ENCODE results near the gene CCDC144A. TPM values are rescaled to one million over a fixed set of nuclear protein-coding genes. Genes with fewer than 3 reads are reported as not detected.
"Not testable (repeated sequence)": the region's sequence is repeated elsewhere in the genome, so short reads cannot be mapped to it uniquely, and the experiment has no call there.

CCDC144A gene
- total RNA-seq, 6 donors from 2014 or later: 1.1 to 16.9 (median 7.6) TPM

DNA sequence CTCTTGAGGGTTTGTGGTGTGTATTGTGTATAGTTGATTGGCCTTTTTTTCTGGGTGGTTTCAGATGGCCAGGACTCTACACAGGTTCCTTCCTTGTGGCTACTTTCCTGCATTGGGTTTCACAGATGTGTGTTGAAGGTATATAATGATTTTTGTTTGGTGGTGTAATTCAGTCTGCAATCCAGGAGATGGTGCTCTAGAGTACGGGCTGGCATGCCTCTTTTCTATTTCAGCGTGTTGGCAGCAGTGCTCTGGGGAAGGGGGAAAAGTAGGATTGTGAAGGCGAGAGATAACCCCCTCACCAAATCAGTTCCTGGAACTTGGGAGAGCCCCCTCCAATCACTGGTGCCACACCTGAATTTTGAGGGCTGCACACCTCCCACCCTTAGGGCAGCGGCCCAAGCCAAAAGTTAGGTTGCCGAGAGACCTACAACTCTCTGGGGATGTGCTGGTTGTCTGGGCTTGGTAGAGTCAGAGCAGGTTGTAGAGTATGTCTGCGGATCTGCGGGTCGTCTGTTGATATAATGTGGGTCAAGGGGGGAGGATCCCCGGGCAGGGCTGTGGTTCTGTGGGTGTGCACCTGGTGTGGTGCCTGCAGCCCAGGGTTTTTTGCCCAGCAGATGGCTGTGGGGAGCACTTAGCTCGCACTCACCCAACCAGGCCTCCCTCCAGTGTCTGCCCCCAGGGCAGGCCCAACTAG, 61.3 kb downstream of the CCDC144A start:
- peak; percentile 65 to 68 for ATAC-seq (ENCODE audit: low FRiP score in 2 of 2)
- H3K27ac ChIP-seq, H3K9me3 ChIP-seq, H3K4me1 ChIP-seq, H3K27me3 ChIP-seq, H3K4me3 ChIP-seq, H3K36me3 ChIP-seq: not testable (repeated sequence)
- peak in 1 of 2 donors; percentile 13 for DNase-seq
- TF ChIP-seq, protein P1, sequence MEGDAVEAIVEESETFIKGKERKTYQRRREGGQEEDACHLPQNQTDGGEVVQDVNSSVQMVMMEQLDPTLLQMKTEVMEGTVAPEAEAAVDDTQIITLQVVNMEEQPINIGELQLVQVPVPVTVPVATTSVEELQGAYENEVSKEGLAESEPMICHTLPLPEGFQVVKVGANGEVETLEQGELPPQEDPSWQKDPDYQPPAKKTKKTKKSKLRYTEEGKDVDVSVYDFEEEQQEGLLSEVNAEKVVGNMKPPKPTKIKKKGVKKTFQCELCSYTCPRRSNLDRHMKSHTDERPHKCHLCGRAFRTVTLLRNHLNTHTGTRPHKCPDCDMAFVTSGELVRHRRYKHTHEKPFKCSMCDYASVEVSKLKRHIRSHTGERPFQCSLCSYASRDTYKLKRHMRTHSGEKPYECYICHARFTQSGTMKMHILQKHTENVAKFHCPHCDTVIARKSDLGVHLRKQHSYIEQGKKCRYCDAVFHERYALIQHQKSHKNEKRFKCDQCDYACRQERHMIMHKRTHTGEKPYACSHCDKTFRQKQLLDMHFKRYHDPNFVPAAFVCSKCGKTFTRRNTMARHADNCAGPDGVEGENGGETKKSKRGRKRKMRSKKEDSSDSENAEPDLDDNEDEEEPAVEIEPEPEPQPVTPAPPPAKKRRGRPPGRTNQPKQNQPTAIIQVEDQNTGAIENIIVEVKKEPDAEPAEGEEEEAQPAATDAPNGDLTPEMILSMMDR (IDR thresholded peaks at IDR 0.05): peak; percentile 7 to 53 (median 29)
- 20 to 40% methylated on average over 3 to 5 of the region's 10 CpGs for WGBS, 2 donors

DNA sequence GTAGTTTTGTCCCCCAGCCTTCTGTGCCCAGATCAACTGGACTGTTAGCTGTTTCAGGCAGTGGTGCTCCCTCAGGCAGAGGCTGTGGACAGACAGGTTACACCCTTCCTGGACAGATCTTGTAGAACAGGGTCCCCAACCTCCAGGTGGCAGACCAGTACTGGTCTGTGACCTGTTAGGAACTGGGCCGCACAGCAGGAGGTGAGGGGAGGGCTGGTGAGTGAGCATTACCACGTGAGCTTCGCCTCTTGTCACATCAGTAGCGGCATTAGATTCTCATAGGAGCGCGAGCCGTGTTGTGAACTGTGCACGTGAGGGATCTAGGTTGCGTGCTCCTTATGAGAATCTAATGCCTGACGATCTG, 61.9 kb downstream of the CCDC144A start:
- H3K27me3 ChIP-seq, H3K4me3 ChIP-seq, H3K36me3 ChIP-seq, H3K4me1 ChIP-seq, DNase-seq, H3K27ac ChIP-seq, H3K9me3 ChIP-seq: not testable (repeated sequence)
- WGBS, 2 donors: 83% methylated on average over 1 of the region's 10 CpGs; no CpG with 5 or more reads in 1 of the 2 donors
- ATAC-seq (ENCODE audit: low FRiP score in 2 of 2): peak; percentile 29 to 75

DNA sequence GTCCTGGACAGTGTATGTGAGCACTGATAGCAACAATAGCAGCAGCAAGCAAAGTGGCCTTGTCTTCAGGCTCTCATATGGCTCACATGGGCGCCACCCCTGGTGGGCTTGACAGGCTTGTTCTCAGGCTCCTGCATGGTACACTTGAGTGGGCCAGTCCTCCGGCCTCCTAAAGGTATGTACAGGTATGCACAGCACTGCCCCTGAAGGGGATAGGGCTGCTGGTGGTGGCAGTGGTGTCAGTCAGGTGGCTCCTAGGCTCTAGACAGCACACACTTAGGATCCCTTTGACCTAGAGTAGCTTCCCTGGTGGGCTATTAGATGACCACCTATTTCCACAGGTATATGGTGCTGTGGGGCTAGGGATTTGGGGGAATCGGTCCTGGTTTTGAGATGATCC, 67.5 kb downstream of the CCDC144A start:
- H3K27me3 ChIP-seq; ATAC-seq (ENCODE audit: low FRiP score in 2 of 2): not testable (repeated sequence)
- WGBS, 2 donors: 83 to 100% methylated on average over 1 of the region's 3 CpGs

DNA sequence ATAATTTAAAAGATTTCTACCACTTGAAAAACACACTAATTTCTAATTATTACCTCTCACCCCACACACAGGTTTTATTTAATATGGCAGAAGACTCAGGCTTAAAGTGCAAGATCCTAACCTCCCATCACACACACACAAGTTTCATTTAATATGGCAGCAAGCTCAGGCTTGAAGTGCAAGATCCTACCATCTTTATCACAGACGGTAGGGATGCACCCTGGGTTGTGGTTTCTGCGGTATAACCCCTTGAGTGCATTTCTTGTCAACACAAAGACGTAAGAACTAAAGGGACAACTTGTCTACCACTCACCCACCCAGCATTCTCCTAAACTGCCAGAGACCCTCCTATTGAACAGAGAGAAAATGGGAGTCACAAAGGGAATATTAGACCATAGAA, 68.1 kb downstream of the CCDC144A start:
- 79 to 88% methylated on average over 2 to 3 of the region's 3 CpGs for WGBS, 2 donors
- DNase-seq; H3K27me3 ChIP-seq; H3K4me1 ChIP-seq; H3K4me3 ChIP-seq; H3K36me3 ChIP-seq; H3K27ac ChIP-seq; ATAC-seq (ENCODE audit: low FRiP score in 2 of 2); H3K9me3 ChIP-seq: not testable (repeated sequence)

More for the DNA sequence above, 67.5 kb downstream of the CCDC144A start:
- not testable (repeated sequence) for DNase-seq, H3K36me3 ChIP-seq, H3K9me3 ChIP-seq, H3K4me3 ChIP-seq, H3K4me1 ChIP-seq, H3K27ac ChIP-seq

DNA sequence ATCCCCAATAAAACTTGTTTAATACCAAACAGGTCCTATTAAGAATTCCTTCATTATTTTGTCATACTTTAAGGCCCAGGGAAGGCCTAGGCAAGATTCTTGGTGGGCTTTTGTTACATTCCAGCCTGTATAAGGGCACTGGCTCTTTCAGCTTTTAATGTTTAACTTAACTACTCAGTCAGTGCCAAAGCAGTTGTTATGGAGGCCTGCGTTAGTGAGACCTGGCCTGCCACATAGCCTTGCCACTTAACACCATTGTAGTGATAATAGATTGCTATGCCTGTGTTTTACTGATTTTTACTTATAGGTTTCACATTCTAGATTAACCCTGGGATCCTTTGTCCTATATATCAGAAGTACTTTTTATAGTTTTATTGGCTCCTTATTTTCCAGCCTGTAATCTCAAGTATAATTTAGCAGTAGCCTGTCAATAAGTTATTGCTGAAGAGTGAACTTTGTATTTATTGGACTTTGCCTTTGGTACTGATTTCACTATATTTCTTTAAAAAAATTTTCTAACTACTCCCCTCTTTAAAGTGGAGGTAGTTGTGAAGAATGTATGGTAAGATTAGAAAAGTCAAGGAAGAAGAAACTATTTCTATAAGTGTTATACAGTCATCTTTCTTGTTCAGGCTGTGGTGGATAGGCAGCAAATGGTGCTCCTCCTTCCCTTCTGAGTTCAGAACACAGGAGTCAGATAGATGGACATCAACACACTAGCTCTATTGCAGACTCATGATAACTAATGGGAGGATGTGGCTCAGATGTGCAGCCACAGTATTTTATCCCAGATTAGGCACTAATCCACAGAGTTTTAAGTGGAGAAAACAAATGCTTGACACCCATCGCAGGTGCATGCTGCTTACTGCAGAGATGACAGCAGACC, 78.5 kb downstream of the CCDC144A start:
- H3K9me3 ChIP-seq: not testable (repeated sequence)
- WGBS, 2 donors: 86% methylated on average over 2 of the region's 2 CpGs; no CpG with 5 or more reads in 1 of the 2 donors

DNA sequence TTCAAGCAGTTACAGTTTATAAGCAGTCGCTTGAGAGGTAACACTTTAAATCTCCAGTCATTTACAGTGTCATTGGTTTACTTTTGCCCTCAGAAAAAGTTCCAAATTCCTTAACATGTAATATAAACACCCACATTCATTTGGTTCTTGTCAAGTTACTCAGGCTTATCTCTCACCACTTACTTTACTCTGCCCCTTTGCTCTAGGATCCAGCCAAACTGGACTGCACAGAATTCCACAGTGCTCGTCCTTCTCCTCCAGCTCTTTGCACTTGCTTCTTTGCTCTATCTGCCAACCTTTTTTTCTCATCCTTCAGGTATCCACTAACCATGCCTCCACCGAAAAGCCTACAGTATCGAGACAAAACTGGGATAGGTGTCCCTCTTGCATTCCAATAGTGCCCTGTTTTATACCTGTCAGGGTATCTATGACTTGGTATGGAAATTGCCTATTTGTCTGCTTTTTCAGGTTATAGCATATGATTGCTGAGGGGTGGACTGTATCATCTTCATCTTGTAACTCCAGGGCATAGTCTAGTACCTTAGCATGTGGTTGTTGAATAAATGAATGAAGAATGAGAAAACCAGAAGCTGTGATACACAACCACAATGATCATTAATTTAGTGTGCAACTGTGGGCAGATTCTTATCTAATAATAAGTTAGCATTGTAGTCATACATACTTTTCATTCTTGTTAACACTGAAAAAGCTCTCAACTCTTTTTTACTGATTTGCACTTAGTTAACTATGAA, 82.5 kb downstream of the CCDC144A start:
- H3K27ac ChIP-seq, H3K4me3 ChIP-seq, H3K36me3 ChIP-seq, H3K4me1 ChIP-seq, H3K9me3 ChIP-seq, H3K27me3 ChIP-seq, DNase-seq: not testable (repeated sequence)
- WGBS, 2 donors: 50% methylated on average over 1 of the region's 4 CpGs; no CpG with 5 or more reads in 1 of the 2 donors
- ATAC-seq (ENCODE audit: low FRiP score in 2 of 2): peak in 1 of 2 donors; percentile 57

More for the DNA sequence above, 78.5 kb downstream of the CCDC144A start:
- not testable (repeated sequence) for ATAC-seq (ENCODE audit: low FRiP score in 2 of 2); H3K36me3 ChIP-seq; H3K27me3 ChIP-seq; H3K27ac ChIP-seq; DNase-seq; H3K4me1 ChIP-seq; H3K4me3 ChIP-seq

DNA sequence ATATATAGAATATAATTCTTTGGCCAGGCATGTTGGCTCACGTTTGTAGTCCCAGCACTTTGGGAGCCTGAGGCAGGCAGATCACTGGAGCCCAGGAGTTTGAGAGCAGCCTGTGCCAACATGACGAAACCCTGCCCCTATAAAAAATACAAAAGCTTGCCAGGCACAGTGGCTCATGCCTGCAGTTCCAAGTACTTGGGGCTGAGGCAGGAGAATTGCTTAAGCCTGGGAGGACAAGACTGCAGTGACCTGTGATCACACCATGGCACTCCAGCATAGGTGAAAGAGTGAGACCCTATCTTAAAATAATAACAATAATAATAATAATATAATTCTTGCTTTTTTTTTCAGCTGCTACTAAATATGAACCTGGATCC, 83.1 kb downstream of the CCDC144A start:
- not testable (repeated sequence) for H3K27ac ChIP-seq, H3K27me3 ChIP-seq, H3K9me3 ChIP-seq, H3K4me3 ChIP-seq, H3K4me1 ChIP-seq, H3K36me3 ChIP-seq
- DNase-seq (peak in 1 of 2 donors; percentile 40), ATAC-seq (ENCODE audit: low FRiP score in 2 of 2) (peak; percentile 38 to 55)
- WGBS, 2 donors: no CpG with 5 or more reads among the region's 2 CpGs

DNA sequence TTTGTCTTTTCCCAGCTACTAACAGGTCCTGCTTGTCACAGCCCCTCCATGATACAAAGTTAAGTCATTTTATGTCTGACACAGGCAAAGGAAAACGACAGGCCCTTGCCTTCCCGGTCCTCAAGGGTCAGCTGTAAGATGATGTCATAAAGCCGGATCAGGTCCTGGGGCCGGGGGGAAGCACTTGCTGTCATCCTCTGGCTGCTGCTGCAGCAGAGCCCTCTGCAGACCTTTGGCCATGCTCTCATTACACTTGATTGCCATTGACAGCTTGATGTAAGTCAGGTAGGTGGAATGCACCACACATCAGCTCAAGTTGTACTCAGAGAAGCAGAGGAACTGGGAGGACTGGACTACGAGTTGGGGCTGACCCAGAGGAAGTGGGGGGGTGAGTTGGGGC, 97.8 kb downstream of the CCDC144A start:
- not testable (repeated sequence) for H3K4me3 ChIP-seq, H3K4me1 ChIP-seq, H3K27me3 ChIP-seq, H3K27ac ChIP-seq, DNase-seq, H3K9me3 ChIP-seq, H3K36me3 ChIP-seq
- 58 to 74% methylated on average over 5 of the region's 5 CpGs for WGBS, 2 donors
- peak in 1 of 2 donors; percentile 19 for ATAC-seq (ENCODE audit: low FRiP score in 2 of 2)

DNA sequence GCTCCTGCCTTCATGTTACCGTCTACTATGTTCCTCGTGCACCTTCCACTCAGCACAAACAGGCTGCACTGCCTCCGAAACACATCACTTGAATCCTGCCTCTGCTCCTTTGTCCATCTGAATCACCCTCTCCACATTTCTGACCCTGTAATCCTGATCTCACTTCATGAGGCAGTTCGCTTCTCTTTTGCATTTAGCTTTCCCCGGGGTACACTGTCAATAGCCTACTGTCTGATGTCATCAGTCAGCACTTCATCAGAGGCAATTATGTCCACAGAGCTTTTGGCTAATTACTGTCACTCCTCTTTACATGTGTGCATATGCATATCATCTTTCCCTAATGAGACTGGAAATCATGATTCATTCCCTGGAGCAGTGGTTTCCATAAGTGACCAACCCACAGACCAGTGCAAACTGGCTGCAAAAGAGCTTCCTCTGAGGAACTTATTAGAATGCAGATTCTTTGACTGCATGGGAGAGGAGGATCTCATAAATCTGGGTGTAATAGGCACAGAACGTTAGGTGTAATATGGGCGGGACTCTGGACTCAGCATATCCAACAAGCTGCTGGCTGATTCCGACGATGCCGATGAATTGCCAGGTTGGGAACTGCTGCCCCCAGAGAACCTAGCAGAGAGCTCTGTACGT, 99.0 kb downstream of the CCDC144A start:
- not testable (repeated sequence) for H3K4me3 ChIP-seq; ATAC-seq (ENCODE audit: low FRiP score in 2 of 2); H3K27ac ChIP-seq; H3K9me3 ChIP-seq; H3K36me3 ChIP-seq; DNase-seq; H3K4me1 ChIP-seq; H3K27me3 ChIP-seq
- 77 to 89% methylated on average over 4 to 5 of the region's 11 CpGs for WGBS, 2 donors

DNA sequence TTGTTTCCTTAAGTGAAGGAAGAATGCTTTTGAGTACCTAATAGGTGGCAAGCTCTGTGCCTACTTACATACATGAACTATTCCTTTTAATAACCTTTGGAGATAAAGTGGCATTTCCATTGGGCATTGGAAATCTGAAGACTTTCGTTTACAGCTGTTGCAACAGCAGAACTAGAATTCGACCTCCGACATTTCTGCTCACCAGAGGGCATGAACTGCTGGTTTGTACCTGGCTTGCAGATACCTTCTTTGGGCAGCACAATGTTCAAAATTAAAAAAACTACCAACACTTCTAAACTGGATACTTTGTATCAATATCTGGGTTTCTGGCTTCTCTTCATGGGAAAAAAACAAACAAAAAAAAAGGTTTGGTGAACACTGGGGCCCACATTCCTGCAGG, 99.6 kb downstream of the CCDC144A start:
- H3K27me3 ChIP-seq; ATAC-seq (ENCODE audit: low FRiP score in 2 of 2); H3K9me3 ChIP-seq; H3K4me3 ChIP-seq; H3K27ac ChIP-seq; DNase-seq; H3K36me3 ChIP-seq; H3K4me1 ChIP-seq: not testable (repeated sequence)
- 86 to 92% methylated on average over 3 of the region's 3 CpGs for WGBS, 2 donors

DNA sequence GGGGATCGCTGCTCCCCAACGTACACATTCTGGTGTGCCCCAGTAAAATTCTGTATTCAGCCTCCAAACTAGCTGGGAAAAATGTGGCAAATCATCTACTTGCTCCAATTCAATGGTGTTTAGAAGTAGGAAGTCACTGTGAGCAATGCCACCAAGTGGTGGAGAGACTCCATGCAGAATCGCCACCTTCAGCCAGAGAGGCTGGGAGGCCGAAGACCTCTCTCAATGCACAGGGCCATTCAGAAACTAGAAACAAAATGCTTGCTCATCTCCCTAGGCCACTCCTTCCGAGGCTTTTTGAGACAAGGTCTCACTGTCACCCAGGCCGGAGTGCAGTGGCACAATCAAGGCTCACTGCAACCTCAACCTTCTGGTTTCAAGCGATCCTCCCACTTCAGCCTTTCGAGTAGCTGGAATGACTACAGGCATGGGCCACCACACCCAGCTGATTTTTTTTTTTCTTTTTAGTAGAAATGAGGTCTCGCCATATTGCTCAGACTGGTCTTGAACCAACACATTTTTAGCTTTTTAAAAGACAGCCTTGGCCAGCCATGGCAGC, 100.4 kb downstream of the CCDC144A start:
- not testable (repeated sequence) for ATAC-seq (ENCODE audit: low FRiP score in 2 of 2); H3K4me1 ChIP-seq; H3K27ac ChIP-seq; DNase-seq; H3K9me3 ChIP-seq; H3K4me3 ChIP-seq; H3K36me3 ChIP-seq; H3K27me3 ChIP-seq
- 96 to 97% methylated on average over 4 to 5 of the region's 9 CpGs for WGBS, 2 donors
